ENCODE results near the gene GALT.

Gene GALT

GRCh38 chr9:34627716-34628655 lies 18.5 kb upstream of the GALT start:
- peak overlapping the region in 3 of 5 donors; percentile 36 to 53 (median 47) for H3K4me3 ChIP-seq (ENCODE audit: low read depth in 1 of 5, low read length in 5 of 5)
- H3K27ac ChIP-seq (ENCODE audit: low read depth, low read length) = no peak overlapping the region
- H3K9me3 ChIP-seq (ENCODE audit: control insufficient read depth in 5 of 5, low read length in 5 of 5) = no peaks in the 10 kb centered on the region
- peaks cover 53 to 73% (median 71%) of the 10 kb centered on the region in 5 donors for H3K27me3 ChIP-seq (ENCODE audit: control insufficient read depth in 5 of 5, insufficient read depth in 4 of 5, low read length in 5 of 5)
- H3K36me3 ChIP-seq (ENCODE audit: control insufficient read depth in 5 of 5, insufficient read depth in 5 of 5, low read length in 5 of 5) = no peaks in the 10 kb centered on the region
- peak overlapping the region in 1 of 5 donors; percentile 56 for H3K9ac ChIP-seq (ENCODE audit: low read length in 5 of 5)
- peaks cover 0 to 23% (median 16%) of the 10 kb centered on the region in 5 donors for H3K4me1 ChIP-seq (ENCODE audit: control insufficient read depth in 5 of 5, insufficient read depth in 5 of 5, low read length in 5 of 5)

GRCh38 chr9:34628656-34629490 lies 17.6 kb upstream of the GALT start, which contains the start of gene ARID3C:
Gene ARID3C, minus strand, starts transcription at chr9:34629066. Its CDS starts 1,052 bp downstream, at chr9:34628014.
- no peaks in the 10 kb centered on the region for H3K36me3 ChIP-seq (ENCODE audit: control insufficient read depth in 5 of 5, insufficient read depth in 5 of 5, low read length in 5 of 5)
- peaks cover 48 to 66% (median 63%) of the 10 kb centered on the region in 5 donors for H3K27me3 ChIP-seq (ENCODE audit: control insufficient read depth in 5 of 5, insufficient read depth in 4 of 5, low read length in 5 of 5)
- H3K9ac ChIP-seq (ENCODE audit: low read length in 5 of 5) = peak within 1 kb of the TSS in 1 of 5 donors; percentile 56
- peaks cover 0 to 15% (median 11%) of the 10 kb centered on the region in 5 donors for H3K4me1 ChIP-seq (ENCODE audit: control insufficient read depth in 5 of 5, insufficient read depth in 5 of 5, low read length in 5 of 5)
- H3K27ac ChIP-seq (ENCODE audit: low read depth, low read length) = no peak within 1 kb of the TSS
- H3K9me3 ChIP-seq (ENCODE audit: control insufficient read depth in 5 of 5, low read length in 5 of 5) = no peaks in the 10 kb centered on the region
- H3K4me3 ChIP-seq (ENCODE audit: low read depth in 1 of 5, low read length in 5 of 5) = peak within 1 kb of the TSS; percentile 20 to 54 (median 50)

- peak overlapping the region; percentile 20 to 54 (median 50) for H3K4me3 ChIP-seq (ENCODE audit: low read depth in 1 of 5, low read length in 5 of 5)
Measured at GRCh38 chr9:34629491-34629808, 17.0 kb upstream of the GALT start.

GRCh38 chr9:34630402-34631154 lies 15.9 kb upstream of the GALT start:
- Histone ChIP-seq H3K27ac (ENCODE audit: low read depth, low read length) (no peak overlapping the region), H3K9me3 (ENCODE audit: control insufficient read depth in 5 of 5, low read length in 5 of 5) (no peaks in the 10 kb centered on the region), H3K27me3 (ENCODE audit: control insufficient read depth in 5 of 5, insufficient read depth in 4 of 5, low read length in 5 of 5) (peaks cover 38 to 51% (median 48%) of the 10 kb centered on the region in 5 donors), H3K9ac (ENCODE audit: low read length in 5 of 5) (peak overlapping the region in 1 of 5 donors; percentile 4), H3K4me1 (ENCODE audit: control insufficient read depth in 5 of 5, insufficient read depth in 5 of 5, low read length in 5 of 5) (peaks cover 0 to 14% (median 12%) of the 10 kb centered on the region in 5 donors), H3K4me3 (ENCODE audit: low read depth in 1 of 5, low read length in 5 of 5) (no peak overlapping the region), H3K36me3 (ENCODE audit: control insufficient read depth in 5 of 5, insufficient read depth in 5 of 5, low read length in 5 of 5) (peaks cover 0 to 8% (median 7%) of the 10 kb centered on the region in 5 donors)

More at GRCh38 chr9:34629491-34629808, 17.0 kb upstream of the GALT start:
- peaks cover 47 to 60% (median 57%) of the 10 kb centered on the region in 5 donors for H3K27me3 ChIP-seq (ENCODE audit: control insufficient read depth in 5 of 5, insufficient read depth in 4 of 5, low read length in 5 of 5)
- H3K9ac ChIP-seq (ENCODE audit: low read length in 5 of 5) = no peak overlapping the region
- no peaks in the 10 kb centered on the region for H3K9me3 ChIP-seq (ENCODE audit: control insufficient read depth in 5 of 5, low read length in 5 of 5)
- H3K4me1 ChIP-seq (ENCODE audit: control insufficient read depth in 5 of 5, insufficient read depth in 5 of 5, low read length in 5 of 5) = peaks cover 0 to 14% (median 12%) of the 10 kb centered on the region in 5 donors
- H3K36me3 ChIP-seq (ENCODE audit: control insufficient read depth in 5 of 5, insufficient read depth in 5 of 5, low read length in 5 of 5) = no peaks in the 10 kb centered on the region
- no peak overlapping the region for H3K27ac ChIP-seq (ENCODE audit: low read depth, low read length)

GRCh38 chr9:34633166-34633565 lies 13.3 kb upstream of the GALT start:
- H3K27me3 ChIP-seq (ENCODE audit: control insufficient read depth in 5 of 5, insufficient read depth in 4 of 5, low read length in 5 of 5) = peaks cover 13 to 25% (median 23%) of the 10 kb centered on the region in 5 donors
- no peaks in the 10 kb centered on the region for H3K9me3 ChIP-seq (ENCODE audit: control insufficient read depth in 5 of 5, low read length in 5 of 5)
- H3K4me3 ChIP-seq (ENCODE audit: low read depth in 1 of 5, low read length in 5 of 5) = no peak overlapping the region
- H3K36me3 ChIP-seq (ENCODE audit: control insufficient read depth in 5 of 5, insufficient read depth in 5 of 5, low read length in 5 of 5) = peaks cover 0 to 10% (median 8%) of the 10 kb centered on the region in 5 donors
- H3K9ac ChIP-seq (ENCODE audit: low read length in 5 of 5) = peak overlapping the region in 1 of 5 donors; percentile 26
- H3K27ac ChIP-seq (ENCODE audit: low read depth, low read length) = no peak overlapping the region
- peaks cover 2 to 32% (median 31%) of the 10 kb centered on the region in 5 donors for H3K4me1 ChIP-seq (ENCODE audit: control insufficient read depth in 5 of 5, insufficient read depth in 5 of 5, low read length in 5 of 5)

GRCh38 chr9:34633851-34634550 lies 12.5 kb upstream of the GALT start:
- Histone ChIP-seq H3K4me1 (ENCODE audit: control insufficient read depth in 5 of 5, insufficient read depth in 5 of 5, low read length in 5 of 5) (peaks cover 2 to 31% (median 29%) of the 10 kb centered on the region in 5 donors), H3K27me3 (ENCODE audit: control insufficient read depth in 5 of 5, insufficient read depth in 4 of 5, low read length in 5 of 5) (peaks cover 7 to 19% (median 17%) of the 10 kb centered on the region in 5 donors), H3K9me3 (ENCODE audit: control insufficient read depth in 5 of 5, low read length in 5 of 5) (no peaks in the 10 kb centered on the region), H3K27ac (ENCODE audit: low read depth, low read length) (no peak overlapping the region), H3K36me3 (ENCODE audit: control insufficient read depth in 5 of 5, insufficient read depth in 5 of 5, low read length in 5 of 5) (peaks cover 0 to 10% (median 8%) of the 10 kb centered on the region in 5 donors), H3K9ac (ENCODE audit: low read length in 5 of 5) (no peak overlapping the region), H3K4me3 (ENCODE audit: low read depth in 1 of 5, low read length in 5 of 5) (no peak overlapping the region)

- Histone ChIP-seq H3K27me3 (ENCODE audit: control insufficient read depth in 5 of 5, insufficient read depth in 4 of 5, low read length in 5 of 5) (peaks cover 0 to 12% (median 11%) of the 10 kb centered on the region in 5 donors), H3K9ac (ENCODE audit: low read length in 5 of 5) (no peak overlapping the region), H3K9me3 (ENCODE audit: control insufficient read depth in 5 of 5, low read length in 5 of 5) (no peaks in the 10 kb centered on the region), H3K36me3 (ENCODE audit: control insufficient read depth in 5 of 5, insufficient read depth in 5 of 5, low read length in 5 of 5) (peaks cover 0 to 10% (median 8%) of the 10 kb centered on the region in 5 donors), H3K27ac (ENCODE audit: low read depth, low read length) (no peak overlapping the region), H3K4me1 (ENCODE audit: control insufficient read depth in 5 of 5, insufficient read depth in 5 of 5, low read length in 5 of 5) (peaks cover 2 to 26% (median 25%) of the 10 kb centered on the region in 5 donors), H3K4me3 (ENCODE audit: low read depth in 1 of 5, low read length in 5 of 5) (no peak overlapping the region)
Measured at GRCh38 chr9:34634551-34635248, 11.8 kb upstream of the GALT start.

- peaks cover 0 to 4% (median 3%) of the 10 kb centered on the region in 5 donors for H3K27me3 ChIP-seq (ENCODE audit: control insufficient read depth in 5 of 5, insufficient read depth in 4 of 5, low read length in 5 of 5)
- no peak overlapping the region for H3K27ac ChIP-seq (ENCODE audit: low read depth, low read length)
- H3K9ac ChIP-seq (ENCODE audit: low read length in 5 of 5) = peak overlapping the region in 1 of 5 donors; percentile 16
- no peak overlapping the region for H3K4me3 ChIP-seq (ENCODE audit: low read depth in 1 of 5, low read length in 5 of 5)
- no peaks in the 10 kb centered on the region for H3K9me3 ChIP-seq (ENCODE audit: control insufficient read depth in 5 of 5, low read length in 5 of 5)
- H3K36me3 ChIP-seq (ENCODE audit: control insufficient read depth in 5 of 5, insufficient read depth in 5 of 5, low read length in 5 of 5) = peaks cover 0 to 10% (median 8%) of the 10 kb centered on the region in 5 donors
- H3K4me1 ChIP-seq (ENCODE audit: control insufficient read depth in 5 of 5, insufficient read depth in 5 of 5, low read length in 5 of 5) = peaks cover 2 to 26% (median 25%) of the 10 kb centered on the region in 5 donors
Measured at GRCh38 chr9:34635556-34635955, 10.9 kb upstream of the GALT start.
